Stomach smooth muscle (tissue), 2 donors: Measurements from ENCODE around the gene C16orf96.

ENCODE experiments used
- H3K27ac ChIP-seq: one replicate; pipeline ENCODE4 v1.7.0; 2013; ENCODE audit warnings: mild to moderate bottlenecking, low read length, inconsistent platforms
- H3K27me3 ChIP-seq, 2 donors: one replicate each; pipeline ENCODE4 v1.7.0; 2013; ENCODE audit warnings: low read length in 2 of 2; ENCODE audit not compliant: insufficient read depth in 2 of 2, control insufficient read depth in 1 of 2
- H3K36me3 ChIP-seq, 2 donors: one replicate each; pipeline ENCODE4 v1.7.0; 2013; ENCODE audit warnings: low read length in 2 of 2; ENCODE audit not compliant: control insufficient read depth in 2 of 2, insufficient read depth in 2 of 2
- H3K4me1 ChIP-seq: one replicate; pipeline ENCODE4 v1.7.0; 2013; ENCODE audit warnings: low read length; ENCODE audit not compliant: control insufficient read depth, insufficient read depth
- H3K4me3 ChIP-seq, 2 donors: one replicate each; pipeline ENCODE4 v1.7.0; 2013; ENCODE audit warnings: low read length in 2 of 2
- H3K9ac ChIP-seq, 2 donors: one replicate each; pipeline ENCODE4 v1.7.0; 2013; ENCODE audit warnings: low read length in 2 of 2, mild to moderate bottlenecking in 1 of 2
- H3K9me3 ChIP-seq, 2 donors: one replicate each; pipeline ENCODE4 v1.7.0; 2013; ENCODE audit warnings: low read length in 2 of 2; ENCODE audit not compliant: control insufficient read depth in 2 of 2
- donor health status: healthy.
- donor health status: Pancreatic carcinoma.

Gene C16orf96

DNA sequence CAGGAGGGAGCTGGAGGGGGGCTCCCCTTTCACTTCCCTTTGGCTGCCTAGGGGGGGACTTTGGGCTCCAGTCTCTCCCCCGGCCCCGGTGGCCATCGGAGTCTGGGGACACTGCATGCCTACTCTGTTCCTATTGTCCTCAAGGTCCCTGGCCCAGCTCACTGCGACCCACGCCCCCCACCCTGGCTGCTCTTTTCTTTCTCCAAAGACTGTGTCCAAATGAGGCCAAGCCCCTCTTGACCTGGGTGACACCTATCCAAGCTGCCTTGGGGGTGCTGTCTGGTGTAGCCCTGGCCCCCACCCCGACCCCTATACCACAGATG is 45.7 kb downstream of the C16orf96 start:
- Histone ChIP-seq H3K9me3 (no peaks in the 10 kb centered on the region), H3K27ac (no peak overlapping the region), H3K36me3 (no peaks in the 10 kb centered on the region), H3K4me1 (peaks cover 15% of the 10 kb centered on the region), H3K9ac (peak overlapping the region in 1 of 2 donors; percentile 17), H3K4me3 (no peak overlapping the region), H3K27me3 (peaks cover 2 to 8% of the 10 kb centered on the region in 2 donors)

DNA sequence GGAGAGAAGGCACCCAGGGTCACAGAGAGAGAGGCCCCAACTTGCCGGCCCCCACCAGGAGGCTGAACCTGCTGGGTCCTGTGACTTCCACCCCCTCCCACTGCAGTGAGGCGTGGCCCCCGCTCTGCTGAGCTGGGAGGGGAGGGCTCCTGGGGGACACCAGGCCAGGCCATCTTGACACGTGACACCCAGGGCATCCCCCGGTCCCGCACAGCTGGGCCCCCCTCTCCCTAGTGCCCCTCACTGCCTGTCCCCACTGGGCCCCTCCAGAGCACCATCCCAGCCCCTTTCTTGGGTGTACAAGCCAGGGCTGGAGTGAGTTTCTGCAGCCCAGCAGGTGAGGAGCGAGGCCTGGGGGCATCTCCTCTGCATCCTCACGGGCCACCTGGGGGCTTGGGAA is 46.2 kb downstream of the C16orf96 start:
- no peak overlapping the region for H3K9ac ChIP-seq
- peaks cover 2 to 8% of the 10 kb centered on the region in 2 donors for H3K27me3 ChIP-seq
- no peaks in the 10 kb centered on the region for H3K9me3 ChIP-seq
- no peaks in the 10 kb centered on the region for H3K36me3 ChIP-seq
- no peak overlapping the region for H3K4me3 ChIP-seq
- H3K4me1 ChIP-seq = peaks cover 15% of the 10 kb centered on the region
- no peak overlapping the region for H3K27ac ChIP-seq

DNA sequence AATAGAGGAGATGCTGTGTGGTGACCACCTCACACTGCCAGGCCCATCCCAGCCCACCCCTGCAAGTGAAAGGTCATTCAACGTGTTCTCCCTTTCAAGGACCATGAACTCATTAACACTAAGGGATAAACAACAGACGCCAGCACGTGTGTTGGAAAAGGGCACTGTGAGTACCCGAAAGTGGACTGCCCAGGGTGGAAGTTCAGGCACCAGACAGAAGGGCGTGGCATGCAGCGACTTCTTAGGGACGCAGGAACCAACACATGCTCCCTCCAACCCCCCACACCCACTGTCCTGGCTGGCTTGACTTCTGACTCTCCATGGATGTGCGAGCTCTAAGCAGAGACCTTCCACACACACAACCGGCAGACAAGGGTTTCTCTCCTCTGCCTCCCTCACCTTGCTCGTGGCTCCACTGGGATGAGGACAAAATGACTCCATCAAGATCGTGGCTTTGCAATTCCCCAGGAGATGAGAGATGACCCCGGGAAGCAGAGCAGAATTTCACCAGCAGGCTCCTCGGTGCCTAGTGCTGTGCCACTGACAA is 47.6 kb downstream of the C16orf96 start:
- H3K27ac ChIP-seq = no peak overlapping the region

DNA sequence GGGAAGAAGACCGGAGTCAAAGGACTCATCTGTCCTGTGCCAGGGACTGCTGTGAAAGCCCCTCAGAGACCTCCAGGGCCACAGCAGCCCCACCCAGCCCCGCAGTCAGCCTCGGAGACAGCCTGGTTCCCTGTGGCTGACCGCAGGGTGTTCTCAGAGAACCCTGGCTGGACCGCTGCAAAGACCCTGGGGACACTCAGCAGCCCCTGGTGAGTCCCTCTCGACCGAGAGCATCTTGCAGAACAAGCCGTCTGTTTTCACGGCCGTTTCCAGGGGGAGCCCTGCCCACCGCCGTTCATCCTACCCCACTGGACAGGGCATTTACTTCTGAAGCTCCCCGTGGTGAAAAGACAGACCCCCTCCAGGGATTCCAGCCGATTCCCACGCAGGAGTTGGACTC is 48.3 kb downstream of the C16orf96 start:
- no peak overlapping the region for H3K27ac ChIP-seq
- H3K4me3 ChIP-seq = no peak overlapping the region
- H3K4me1 ChIP-seq = peaks cover 15% of the 10 kb centered on the region
- no peaks in the 10 kb centered on the region for H3K9me3 ChIP-seq
- H3K36me3 ChIP-seq = peaks cover 3 to 4% of the 10 kb centered on the region in 2 donors
- H3K27me3 ChIP-seq = peaks cover 0 to 8% of the 10 kb centered on the region in 2 donors
- no peak overlapping the region for H3K9ac ChIP-seq

More for the DNA sequence above, 47.6 kb downstream of the C16orf96 start:
- H3K4me3 ChIP-seq = no peak overlapping the region
- peaks cover 2 to 8% of the 10 kb centered on the region in 2 donors for H3K27me3 ChIP-seq
- H3K9ac ChIP-seq = no peak overlapping the region
- peaks cover 15% of the 10 kb centered on the region for H3K4me1 ChIP-seq
- peaks cover 3 to 4% of the 10 kb centered on the region in 2 donors for H3K36me3 ChIP-seq
- no peaks in the 10 kb centered on the region for H3K9me3 ChIP-seq

DNA sequence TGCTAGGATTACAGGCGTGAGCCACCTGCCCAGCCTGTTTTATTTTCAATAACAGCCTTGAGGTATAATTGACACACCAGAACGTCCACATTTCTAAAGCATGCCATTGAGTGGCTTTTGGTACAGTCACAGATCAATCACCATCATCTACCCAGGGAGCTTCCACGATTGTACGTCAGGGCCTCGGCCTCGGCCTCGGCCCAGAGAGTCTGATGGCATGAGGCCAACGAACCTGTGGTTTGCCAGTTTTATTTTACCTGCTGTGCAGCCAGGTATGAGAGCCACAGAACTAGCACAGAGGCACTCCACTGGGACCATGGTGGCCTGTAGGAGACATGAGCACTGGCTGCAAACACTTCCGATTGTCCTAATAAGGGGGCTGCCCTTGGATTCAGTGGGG is 50.2 kb downstream of the C16orf96 start:
- Histone ChIP-seq H3K9me3 (no peaks in the 10 kb centered on the region), H3K36me3 (peaks cover 3 to 4% of the 10 kb centered on the region in 2 donors), H3K9ac (no peak overlapping the region), H3K27ac (no peak overlapping the region), H3K4me3 (no peak overlapping the region), H3K4me1 (peaks cover 25% of the 10 kb centered on the region), H3K27me3 (peaks cover 0 to 7% of the 10 kb centered on the region in 2 donors)

DNA sequence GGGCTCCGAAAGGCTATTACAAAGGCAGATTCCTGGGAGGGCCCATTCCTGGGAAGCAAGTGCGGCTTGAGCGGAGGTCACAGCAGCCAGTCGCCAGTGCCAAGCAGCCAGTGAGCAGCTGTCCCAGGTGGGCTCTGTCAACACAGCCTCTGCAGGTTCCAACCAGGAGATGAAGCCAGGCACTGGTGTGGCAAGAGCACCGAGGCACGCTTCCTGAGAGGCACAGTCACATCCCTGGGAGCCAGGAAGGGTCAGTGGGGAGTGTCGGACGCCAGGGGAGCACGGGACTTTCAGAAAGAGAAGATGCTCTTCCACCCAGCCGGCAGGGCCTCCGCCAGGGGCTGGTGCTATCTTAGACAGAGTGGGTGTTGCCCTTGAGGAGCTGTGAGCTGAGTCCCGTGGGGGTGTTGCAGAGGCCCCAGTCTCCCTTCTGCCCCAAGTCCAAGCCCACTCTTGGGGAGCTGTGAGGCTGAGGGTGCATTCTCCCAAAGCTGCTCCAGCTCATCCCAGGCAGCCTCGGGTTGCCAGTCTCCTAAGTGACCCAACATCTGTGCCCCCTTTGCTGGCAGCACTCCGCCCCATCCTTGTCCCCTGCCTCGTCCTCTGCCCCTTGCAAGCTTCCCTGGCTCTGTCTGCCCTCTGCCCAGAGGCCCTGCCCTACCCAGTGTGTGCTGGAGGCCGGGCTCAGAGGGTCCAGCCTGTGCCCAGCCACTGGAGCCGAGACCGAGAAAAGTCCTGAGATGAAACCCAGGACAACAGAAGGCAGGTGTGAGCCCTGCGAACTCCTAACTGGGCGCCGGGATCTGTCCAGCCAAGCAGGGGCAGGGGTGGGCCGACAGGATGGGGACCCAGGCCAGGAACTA is 51.9 kb downstream of the C16orf96 start:
- H3K9ac ChIP-seq = no peak overlapping the region
- H3K4me3 ChIP-seq = no peak overlapping the region
- no peaks in the 10 kb centered on the region for H3K27me3 ChIP-seq
- peaks cover 3 to 4% of the 10 kb centered on the region in 2 donors for H3K36me3 ChIP-seq
- peaks cover 36% of the 10 kb centered on the region for H3K4me1 ChIP-seq
- no peaks in the 10 kb centered on the region for H3K9me3 ChIP-seq
- H3K27ac ChIP-seq = no peak overlapping the region

DNA sequence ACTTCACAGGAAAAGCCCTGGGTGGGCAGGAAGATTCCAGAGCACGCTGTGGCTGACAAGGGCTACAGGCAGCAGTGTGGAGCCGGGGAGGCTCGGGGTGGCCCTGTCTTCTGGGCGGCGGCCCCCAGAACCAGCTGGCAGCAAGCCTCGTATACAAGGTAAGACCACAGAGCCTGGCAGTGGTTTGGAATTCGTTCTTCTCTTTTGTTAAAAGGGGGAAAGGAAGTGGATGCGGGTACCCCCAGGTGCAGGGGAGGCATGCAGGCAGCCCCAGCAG is 52.5 kb downstream of the C16orf96 start:
- Histone ChIP-seq H3K9me3 (no peaks in the 10 kb centered on the region), H3K27ac (no peak overlapping the region), H3K27me3 (no peaks in the 10 kb centered on the region), H3K4me3 (no peak overlapping the region), H3K4me1 (peaks cover 41% of the 10 kb centered on the region), H3K36me3 (peaks cover 3 to 4% of the 10 kb centered on the region in 2 donors), H3K9ac (no peak overlapping the region)

DNA sequence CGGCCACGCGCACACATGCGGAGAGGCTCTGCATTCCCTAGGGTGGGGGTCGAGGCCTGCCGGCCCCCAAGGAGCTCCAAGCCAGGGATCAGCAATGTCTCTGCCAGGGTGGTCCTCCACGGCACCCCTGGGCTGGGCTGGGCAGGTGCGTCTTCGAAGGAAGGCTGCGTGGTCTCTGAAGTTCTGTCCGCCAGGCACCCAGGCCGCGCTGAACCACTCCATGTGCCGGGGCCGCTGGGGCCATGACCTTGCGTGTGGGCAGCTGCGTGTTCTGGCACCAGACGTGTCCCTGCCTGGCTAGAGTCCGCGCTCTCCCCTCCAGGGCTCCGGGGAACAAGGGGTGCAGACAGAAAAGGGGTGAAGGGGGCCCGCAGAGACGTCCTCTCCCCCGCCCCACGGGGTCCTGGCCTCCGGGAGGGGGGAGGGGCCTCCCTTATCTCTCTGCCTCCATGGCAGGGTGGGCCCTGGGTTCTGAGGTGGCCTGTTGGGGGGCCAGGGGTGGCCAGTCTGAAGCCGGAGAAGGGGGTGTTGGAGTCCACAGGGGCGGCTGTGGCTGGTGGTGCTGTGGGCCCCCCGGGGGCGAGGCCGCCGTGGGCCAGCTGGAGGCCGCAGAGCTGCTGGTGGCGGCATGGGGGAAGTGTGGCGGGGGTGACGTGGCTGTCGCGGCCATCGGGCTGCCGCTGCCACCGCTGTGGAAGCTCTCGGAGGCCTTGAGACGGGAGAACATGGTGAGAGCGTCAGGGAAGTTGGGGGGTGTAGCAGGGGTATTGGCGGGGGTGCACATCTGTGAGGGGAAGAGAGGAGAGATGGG is 53.3 kb downstream of the C16orf96 start:
- Histone ChIP-seq H3K27ac (no peak overlapping the region), H3K4me3 (no peak overlapping the region), H3K9ac (no peak overlapping the region), H3K27me3 (no peaks in the 10 kb centered on the region), H3K4me1 (peaks cover 43% of the 10 kb centered on the region), H3K36me3 (peaks cover 3 to 4% of the 10 kb centered on the region in 2 donors), H3K9me3 (no peaks in the 10 kb centered on the region)

DNA sequence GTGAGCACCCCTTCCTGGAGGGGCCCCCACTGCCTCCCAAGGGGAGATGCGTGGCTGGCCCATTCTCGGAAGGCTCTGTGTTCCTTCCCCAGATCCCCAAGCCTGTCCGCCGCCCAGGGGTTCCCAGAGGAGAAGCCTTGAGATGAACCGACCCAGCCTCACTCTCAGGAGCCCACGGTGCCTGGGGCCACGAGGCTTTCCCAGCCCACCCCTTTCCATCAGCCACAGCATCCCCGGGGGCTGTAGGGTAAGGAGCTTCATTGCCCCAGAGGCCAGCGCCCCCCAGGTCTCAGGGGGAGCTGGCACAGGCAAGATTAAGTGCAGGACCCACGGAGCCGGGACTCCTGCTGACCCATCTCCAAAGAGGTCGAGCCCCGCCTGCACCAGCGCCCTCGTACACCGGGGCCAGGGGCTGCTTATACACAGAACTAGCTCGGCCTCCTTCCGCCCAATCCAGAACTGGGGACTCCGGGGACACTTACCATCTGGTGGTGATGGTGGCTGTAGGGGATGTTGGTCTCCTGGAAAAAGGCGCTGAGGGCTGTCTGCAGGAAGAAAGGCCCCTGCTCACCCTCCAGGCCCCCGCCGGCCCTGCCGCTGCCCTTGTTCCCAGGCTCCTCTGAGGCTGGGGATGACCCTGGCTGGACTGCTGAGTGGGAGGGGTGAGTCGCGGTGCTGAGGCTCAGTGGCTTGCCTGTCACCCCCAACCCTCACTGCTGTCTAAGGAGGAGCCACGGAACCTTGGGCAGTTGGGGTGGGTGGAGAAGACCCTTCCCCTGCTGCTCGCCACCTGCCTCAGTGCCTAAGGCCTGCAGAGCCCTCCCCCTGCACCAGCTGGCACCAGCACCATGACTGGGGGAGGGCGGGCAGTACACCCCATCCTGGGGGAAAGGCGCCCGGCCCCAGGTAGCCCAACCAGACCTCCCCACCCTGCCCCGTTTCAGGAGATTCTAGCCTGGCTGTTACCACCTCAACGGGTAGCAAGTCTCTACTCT is 54.2 kb downstream of the C16orf96 start:
- no peak overlapping the region for H3K4me3 ChIP-seq
- no peaks in the 10 kb centered on the region for H3K27me3 ChIP-seq
- H3K4me1 ChIP-seq = peaks cover 49% of the 10 kb centered on the region
- peaks cover 3 to 4% of the 10 kb centered on the region in 2 donors for H3K36me3 ChIP-seq
- H3K27ac ChIP-seq = peak overlapping the region; percentile 6
- H3K9me3 ChIP-seq = no peaks in the 10 kb centered on the region
- H3K9ac ChIP-seq = no peak overlapping the region
